Chondrocyte (in vitro differentiated cells): ENCODE measurements around the gene C13orf46. TPM values are rescaled to one million over a fixed set of nuclear protein-coding genes. Genes with fewer than 3 reads are reported as not detected.

Experiments used
- DNase-seq: peaks from one replicate; pipeline ENCODE4 v3.0.0; 2021; ENCODE audit warnings: mixed read lengths, low spot score
- H3K27ac Mint-ChIP-seq: one replicate; pipeline ENCODE4 v1.8.0; 2021; ENCODE audit warnings: mild to moderate bottlenecking, moderate library complexity, mixed read lengths; ENCODE audit not compliant: unreplicated experiment
- H3K27me3 Mint-ChIP-seq: 2 replicates; pipeline ENCODE4 v1.8.0; 2021; ENCODE audit warnings: low read depth, mixed read lengths
- H3K36me3 Mint-ChIP-seq: 2 replicates; pipeline ENCODE4 v1.8.0; 2021; ENCODE audit warnings: low read depth, mixed read lengths
- H3K4me1 Mint-ChIP-seq: 2 replicates; pipeline ENCODE4 v1.8.0; 2021; ENCODE audit warnings: low read depth, mild to moderate bottlenecking, mixed read lengths
- H3K4me3 Mint-ChIP-seq: one replicate; pipeline ENCODE4 v1.8.0; 2021; ENCODE audit warnings: mild to moderate bottlenecking, moderate library complexity, mixed read lengths; ENCODE audit not compliant: unreplicated experiment
- H3K9me3 Mint-ChIP-seq: 2 replicates; pipeline ENCODE4 v1.8.0; 2021; ENCODE audit warnings: low read depth, mixed read lengths
- CTCF ChIP-seq: fragments of 200-600 bp; sonication (generic); IDR thresholded peaks from 2 replicates; pipeline ENCODE4 v1.5.0; 2021; ENCODE audit warnings: antibody characterized with exemption, mild to moderate bottlenecking, moderate library complexity
- total RNA-seq: library from RNA; stranded (reverse); gene quantifications from 3 replicates; pipeline ENCODE4 v1.2.1, GENCODE V29; 2021

The C13orf46 gene
- total RNA-seq, 1 donor from 2014 or later, result 2.2 TPM

GRCh38 chr13:113929628-113930615 lies 44.0 kb downstream of the C13orf46 start:
- DNase-seq, result peak; percentile 78

GRCh38 chr13:113928685-113929627 lies 44.9 kb downstream of the C13orf46 start:
- Mint-ChIP-seq H3K4me1 (peaks cover 3% of the 10 kb centered on the region), H3K36me3 (peaks cover 2% of the 10 kb centered on the region), H3K27ac (peak overlapping the region; percentile 63), H3K4me3 (no peak overlapping the region), H3K27me3 (no peaks in the 10 kb centered on the region), H3K9me3 (peaks cover 3% of the 10 kb centered on the region)
- TF ChIP-seq CTCF, result no peak
- peak; percentile 78 for DNase-seq

More at GRCh38 chr13:113929628-113930615, 44.0 kb downstream of the C13orf46 start:
- no peak overlapping the region for H3K4me3 Mint-ChIP-seq
- H3K27me3 Mint-ChIP-seq, result no peaks in the 10 kb centered on the region
- TF ChIP-seq CTCF, result no peak
- H3K4me1 Mint-ChIP-seq, result peaks cover 3% of the 10 kb centered on the region
- peaks cover 2% of the 10 kb centered on the region for H3K36me3 Mint-ChIP-seq
- peaks cover 3% of the 10 kb centered on the region for H3K9me3 Mint-ChIP-seq
- no peak overlapping the region for H3K27ac Mint-ChIP-seq

- H3K36me3 Mint-ChIP-seq, result peaks cover 2% of the 10 kb centered on the region
- DNase-seq, result peak; percentile 73
- H3K4me3 Mint-ChIP-seq, result no peak overlapping the region
- TF ChIP-seq CTCF, result no peak
- H3K27me3 Mint-ChIP-seq, result no peaks in the 10 kb centered on the region
- peaks cover 3% of the 10 kb centered on the region for H3K4me1 Mint-ChIP-seq
- no peaks in the 10 kb centered on the region for H3K9me3 Mint-ChIP-seq
- H3K27ac Mint-ChIP-seq, result no peak overlapping the region
Measured at GRCh38 chr13:113927661-113928581, 46.0 kb downstream of the C13orf46 start.

GRCh38 chr13:113926951-113927660 lies 46.8 kb downstream of the C13orf46 start:
- Mint-ChIP-seq H3K4me3 (no peak overlapping the region), H3K27ac (no peak overlapping the region), H3K9me3 (peaks cover 5% of the 10 kb centered on the region), H3K27me3 (no peaks in the 10 kb centered on the region), H3K36me3 (peaks cover 2% of the 10 kb centered on the region), H3K4me1 (peaks cover 3% of the 10 kb centered on the region)
- no peak for DNase-seq
- TF ChIP-seq CTCF, result no peak
